Kidney (tissue), 14 donors: Measurements from ENCODE around the gene MYOG. TPM values are rescaled to one million over a fixed set of nuclear protein-coding genes. Genes with fewer than 3 reads are reported as not detected.

Source experiments
- DNase-seq, 5 donors: peaks; one replicate each; pipeline ENCODE4 v3.0.0-alpha.2; 2013 to 2020
- FAIRE-seq: peaks from 2 replicates; lab custom pipeline; 2012; peaks lifted over from hg19 to GRCh38; lab: Jason Lieb, UNC
- H3K27ac ChIP-seq, 2 donors: one replicate each; pipeline ENCODE4 v1.7.0; 2013; ENCODE audit warnings: low read depth in 2 of 2, low read length in 2 of 2, inconsistent platforms in 1 of 2
- H3K27me3 ChIP-seq: one replicate; pipeline ENCODE4 v1.7.1; 2013; ENCODE audit warnings: low read length, inconsistent platforms; ENCODE audit not compliant: control insufficient read depth, insufficient read depth
- H3K36me3 ChIP-seq, 3 donors: one replicate each; pipeline versions ENCODE4 v1.7.0 to v1.7.1; 2013; ENCODE audit warnings: low read length in 3 of 3, control low read depth in 1 of 3, inconsistent platforms in 1 of 3; ENCODE audit not compliant: insufficient read depth in 3 of 3, control insufficient read depth in 2 of 3
- H3K4me1 ChIP-seq, 3 donors: one replicate each; pipeline versions ENCODE4 v1.7.0 to v1.7.1; 2013; ENCODE audit warnings: low read length in 3 of 3, inconsistent platforms in 1 of 3, low read depth in 1 of 3; ENCODE audit not compliant: control insufficient read depth in 2 of 3, insufficient read depth in 2 of 3
- H3K4me3 ChIP-seq, 3 donors: one replicate each; pipeline versions ENCODE4 v1.7.0 to v1.8.1; 2013; ENCODE audit warnings: low read length in 3 of 3, control low read depth in 1 of 3, inconsistent platforms in 1 of 3
- H3K9ac ChIP-seq, 3 donors: one replicate each; pipeline versions ENCODE4 v1.7.0 to v1.7.1; 2013; ENCODE audit warnings: low read length in 3 of 3, control low read depth in 1 of 3, inconsistent platforms in 1 of 3
- H3K9me3 ChIP-seq, 3 donors: one replicate each; pipeline versions ENCODE4 v1.7.0 to v1.7.1; 2013; ENCODE audit warnings: low read length in 3 of 3, control low read depth in 1 of 3, inconsistent platforms in 1 of 3; ENCODE audit not compliant: control insufficient read depth in 2 of 3, insufficient read depth in 1 of 3
- CTCF ChIP-seq: IDR thresholded peaks from 3 replicates; pipeline ENCODE4 v1.5.1; 2012; ENCODE audit warnings: mild to moderate bottlenecking, moderate library complexity, borderline replicate concordance; ENCODE audit not compliant: insufficient read depth; ENCODE audit errors: extremely low read depth
- intact Hi-C: fragments of 100-400 bp; cut with DNase I; formaldehyde crosslinking; loops from one replicate; pipeline ENCODE4 v1.11.1; 2022
- polyA plus RNA-seq: library from polyadenylated mRNA; stranded (reverse); fragments of 350-450 nt; fragmentation: Illumina TruSeq; extraction: RNeasy Lipid Tissue Mini Kit (QIAGEN cat#74804); gene quantifications from one replicate; pipeline ENCODE4 v1.2.3, GENCODE V29; 2014; ENCODE audit warnings: low read depth, low replicate concordance; ENCODE audit not compliant: insufficient read depth
- total RNA-seq: library from RNA; stranded (reverse); fragmentation: NEBNext Ultra II Directional; extraction: Animal tissue kit (Norgen Biotek cat#: 25700); gene quantifications from one replicate; pipeline ENCODE4 v1.2.1, GENCODE V29; 2021
- donor health status: control.
- donor health status: control.
- donor health status: control.
- donor health status: control.
- donor health status: control.
- donor health status: DM: yes; HTN: yes; CAD: no.
- donor health status: Normal renal cell carcinoma (clear cell type).

MYOG gene
- total and polyA plus RNA-seq, 2 donors from 2014 or later, result not detected

GRCh38 chr1:203036537-203036936 lies 49.3 kb downstream of the MYOG start:
- no peak for TF ChIP-seq CTCF
- Histone ChIP-seq H3K36me3 (no peaks in the 10 kb centered on the region), H3K9ac (no peak overlapping the region), H3K4me1 (peaks cover 0 to 2% (median 0%) of the 10 kb centered on the region in 3 donors), H3K27ac (no peak overlapping the region), H3K27me3 (no peaks in the 10 kb centered on the region), H3K4me3 (no peak overlapping the region), H3K9me3 (no peaks in the 10 kb centered on the region)
- no peak for FAIRE-seq
- intact Hi-C loops, result no loop called here
- peak in 2 of 5 donors; percentile 24 to 30 for DNase-seq

GRCh38 chr1:203036135-203036534 lies 49.7 kb downstream of the MYOG start:
- no peak overlapping the region for H3K27ac ChIP-seq
- no peaks in the 10 kb centered on the region for H3K27me3 ChIP-seq
- TF ChIP-seq CTCF, result no peak
- H3K9ac ChIP-seq, result no peak overlapping the region
- DNase-seq, result no peak
- no peaks in the 10 kb centered on the region for H3K9me3 ChIP-seq
- peaks cover 0 to 2% (median 0%) of the 10 kb centered on the region in 3 donors for H3K4me1 ChIP-seq
- intact Hi-C loops, result no loop called here
- no peak for FAIRE-seq
- H3K36me3 ChIP-seq, result no peaks in the 10 kb centered on the region
- H3K4me3 ChIP-seq, result no peak overlapping the region

- DNase-seq, result peak in 1 of 5 donors; percentile 59
- no peaks in the 10 kb centered on the region for H3K9me3 ChIP-seq
- intact Hi-C loops, result no loop called here
- H3K4me3 ChIP-seq, result no peak overlapping the region
- H3K27ac ChIP-seq, result no peak overlapping the region
- no peak for TF ChIP-seq CTCF
- no peaks in the 10 kb centered on the region for H3K27me3 ChIP-seq
- H3K36me3 ChIP-seq, result no peaks in the 10 kb centered on the region
- H3K4me1 ChIP-seq, result peaks cover 0 to 2% (median 0%) of the 10 kb centered on the region in 3 donors
- FAIRE-seq, result no peak
- H3K9ac ChIP-seq, result no peak overlapping the region
Measured at GRCh38 chr1:203035111-203036000, 50.5 kb downstream of the MYOG start.
